IMR-90 (cell line): ENCODE results near the gene BIRC5. TPM values are rescaled to one million over a fixed set of nuclear protein-coding genes. Genes with fewer than 3 reads are reported as not detected.
A peak's percentile ranks its signal among the peaks of the same experiment; 100 is the strongest.

ENCODE experiments used
- ATAC-seq: fragments of 200-7000 bp; cut with Tn5 transposase; 2 replicates; pipeline ENCODE4 v1.9.1; 2020; ENCODE audit warnings: low read depth, mild to moderate bottlenecking, moderate library complexity
- Bru-seq: library from RNA; stranded (reverse); fragments of 400-500 nt; gene quantifications from one replicate; lab custom pipeline; 2021; lab: Mats Ljungman, UMichigan
- BruChase-seq, 2 experiments: library from RNA; stranded (reverse); fragments of 400-500 nt; gene quantifications; one replicate each; lab custom pipeline; 2021; lab: Mats Ljungman, UMichigan
- BruUV-seq: library from RNA; stranded (reverse); fragments of 400-500 nt; replicated peaks from 2 replicates; lab custom pipeline; 2021; lab: Mats Ljungman, UMichigan
- CTCF ChIA-PET: fragments of 300-600 bp; formaldehyde crosslinking; extraction: SDS; loops from one replicate; lab custom pipeline; 2021; ENCODE audit warnings: antibody characterized with exemption; lab: Yijun Ruan, JAX
- POLR2A ChIA-PET: fragments of 300-600 bp; sonication (Branson Sonifier 250); formaldehyde crosslinking; loops from one replicate; lab custom pipeline; 2022; ENCODE audit warnings: antibody characterized with exemption; ENCODE audit not compliant: unreplicated experiment; lab: Charles Lee
- DNase-seq: peaks from one replicate; pipeline ENCODE4 v3.0.0; 2013
- H2AFZ ChIP-seq: replicated peaks from 2 replicates; pipeline ENCODE3; 2013; ENCODE audit warnings: low read length, mild to moderate bottlenecking; ENCODE audit not compliant: poor library complexity
- H2AK5ac ChIP-seq: 2 replicates; pipeline ENCODE4 v1.6.1; 2013; ENCODE audit warnings: low read depth, low read length, inconsistent platforms
- H2AK9ac ChIP-seq: replicated peaks from 2 replicates; pipeline ENCODE3; 2013; ENCODE audit warnings: mild to moderate bottlenecking, low read depth, low read length, moderate library complexity; ENCODE audit not compliant: poor library complexity
- H2BK120ac ChIP-seq: 2 replicates; pipeline ENCODE4 v1.6.1; 2013; ENCODE audit warnings: low read depth, low read length, inconsistent platforms
- H2BK15ac ChIP-seq: 3 replicates; pipeline ENCODE4 v1.6.1; 2013; ENCODE audit warnings: low read depth, low read length, inconsistent platforms
- H2BK20ac ChIP-seq: 2 replicates; pipeline ENCODE4 v1.6.1; 2013; ENCODE audit warnings: low read depth, mild to moderate bottlenecking, inconsistent platforms, low read length, moderate library complexity
- H2BK5ac ChIP-seq: 2 replicates; pipeline ENCODE4 v1.6.1; 2013; ENCODE audit warnings: mild to moderate bottlenecking, low read depth, low read length, inconsistent platforms; ENCODE audit not compliant: poor library complexity, severe bottlenecking
- H3K14ac ChIP-seq: replicated peaks from 2 replicates; pipeline ENCODE4 v1.6.1; 2013; ENCODE audit warnings: low read depth, low read length, inconsistent platforms
- H3K18ac ChIP-seq: 2 replicates; pipeline ENCODE4 v1.6.1; 2013; ENCODE audit warnings: low read depth, low read length, control low read depth
- H3K23ac ChIP-seq: 2 replicates; pipeline ENCODE4 v1.6.1; 2013; ENCODE audit warnings: low read depth, low read length, inconsistent platforms
- H3K27ac ChIP-seq: 2 replicates; pipeline ENCODE4 v1.5.1; 2013; ENCODE audit warnings: mild to moderate bottlenecking, control low read depth, low read length; ENCODE audit not compliant: insufficient read depth
- H3K27me3 ChIP-seq: 2 replicates; pipeline ENCODE4 v1.6.1; 2013; ENCODE audit warnings: low read length; ENCODE audit not compliant: control insufficient read depth, insufficient read depth
- H3K36me3 ChIP-seq: 2 replicates; pipeline ENCODE4 v1.6.1; 2013; ENCODE audit warnings: low read length, mixed read lengths; ENCODE audit not compliant: control insufficient read depth, insufficient read depth
- H3K4ac ChIP-seq: 2 replicates; pipeline ENCODE4 v1.6.1; 2013; ENCODE audit warnings: low read depth, low read length, inconsistent platforms
- H3K4me1 ChIP-seq: 2 replicates; pipeline ENCODE4 v1.6.1; 2013; ENCODE audit warnings: low read length, mixed read lengths; ENCODE audit not compliant: control insufficient read depth, insufficient read depth
- H3K4me2 ChIP-seq: 2 replicates; pipeline ENCODE4 v1.6.1; 2013; ENCODE audit warnings: low read depth, mild to moderate bottlenecking, control low read depth, low read length, moderate library complexity
- H3K4me3 ChIP-seq: 2 replicates; pipeline ENCODE4 v1.5.1; 2013; ENCODE audit warnings: low read depth, mild to moderate bottlenecking, control low read depth, low read length, moderate library complexity; ENCODE audit not compliant: insufficient read depth
- H3K56ac ChIP-seq: 2 replicates; pipeline ENCODE4 v1.6.1; 2013; ENCODE audit warnings: low read length, inconsistent platforms; ENCODE audit not compliant: insufficient read depth; ENCODE audit errors: extremely low read depth
- H3K79me1 ChIP-seq, 2 experiments: 2 replicates each; pipeline ENCODE4 v1.6.1; 2013; ENCODE audit warnings: low read length in 2 of 2, inconsistent platforms in 1 of 2, low read depth in 1 of 2
- H3K9ac ChIP-seq: 2 replicates; pipeline ENCODE4 v1.6.1; 2013; ENCODE audit warnings: low read depth, low read length, control low read depth
- H3K9me1 ChIP-seq: 2 replicates; pipeline ENCODE4 v1.6.1; 2013; ENCODE audit warnings: low read length, inconsistent platforms; ENCODE audit not compliant: insufficient read depth
- H3K9me3 ChIP-seq: 2 replicates; pipeline ENCODE4 v1.6.1; 2013; ENCODE audit warnings: low read length; ENCODE audit not compliant: control insufficient read depth, insufficient read depth
- H4K20me1 ChIP-seq: 2 replicates; pipeline ENCODE4 v1.6.1; 2013; ENCODE audit warnings: low read length, inconsistent platforms; ENCODE audit not compliant: insufficient read depth
- H4K5ac ChIP-seq: 2 replicates; pipeline ENCODE4 v1.6.1; 2013; ENCODE audit warnings: mild to moderate bottlenecking, low read depth, low read length, control low read depth
- H4K8ac ChIP-seq, 2 experiments: 2 replicates each; pipeline ENCODE4 v1.6.1; 2013; ENCODE audit warnings: low read depth in 2 of 2, low read length in 2 of 2, control low read depth in 1 of 2, inconsistent platforms in 1 of 2
- H4K91ac ChIP-seq: 2 replicates; pipeline ENCODE4 v1.6.1; 2013; ENCODE audit warnings: low read depth, low read length, inconsistent platforms; ENCODE audit not compliant: insufficient read depth
- BHLHE40 ChIP-seq: fragments of 150-350 bp; IDR thresholded peaks from 2 replicates; pipeline ENCODE4 v1.6.1; 2016; ENCODE audit warnings: mild to moderate bottlenecking, low read depth, low read length
- CEBPB ChIP-seq: IDR thresholded peaks from 2 replicates; pipeline ENCODE4 v1.6.1; 2012; ENCODE audit warnings: low read depth, low read length, improper control_type of control experiment
- FOS ChIP-seq: fragments of 150-350 bp; IDR thresholded peaks from 2 replicates; pipeline ENCODE4 v1.6.1; 2016; ENCODE audit warnings: low read depth, low read length
- MAFK ChIP-seq: IDR thresholded peaks from 2 replicates; pipeline ENCODE4 v1.6.1; 2012; ENCODE audit warnings: low read depth, low read length, improper control_type of control experiment
- MAZ ChIP-seq: IDR thresholded peaks from 2 replicates; pipeline ENCODE4 v1.6.1; 2012; ENCODE audit warnings: low read depth, mild to moderate bottlenecking, low read length, improper control_type of control experiment, moderate library complexity, borderline replicate concordance
- MXI1 ChIP-seq: IDR thresholded peaks from 2 replicates; pipeline ENCODE4 v1.6.1; 2012; ENCODE audit warnings: low read depth, mild to moderate bottlenecking, low read length, moderate library complexity, borderline replicate concordance
- RCOR1 ChIP-seq: IDR thresholded peaks from 2 replicates; pipeline ENCODE4 v1.6.1; 2012; ENCODE audit warnings: mild to moderate bottlenecking, low read length, improper control_type of control experiment; ENCODE audit not compliant: insufficient replicate concordance
- SMC3 ChIP-seq: fragments of 150-350 bp; IDR thresholded peaks from 2 replicates; pipeline ENCODE4 v1.6.1; 2016; ENCODE audit warnings: low read depth, mild to moderate bottlenecking, antibody characterized with exemption, low read length, moderate library complexity
- WGBS, 2 experiments: methylation state at CpG; one replicate each; pipeline versions ENCODE4 v1.1.5 to v1.1.7; 2013; ENCODE audit warnings: missing lambda C conversion rate in 2 of 2; ENCODE audit not compliant: insufficient read length in 1 of 2; ENCODE audit errors: extremely low coverage in 2 of 2; 5-methylcytosine and 5-hydroxymethylcytosine counted together
- dilution Hi-C: fragments of 300-500 bp; cut with HindIII; formaldehyde crosslinking; loops from one replicate; pipeline ENCODE4 v1.14.3; 2018; ENCODE audit warnings: low sequenced_read_pairs; ENCODE audit not compliant: unreplicated experiment
- in situ Hi-C: fragments of 300-500 bp; cut with MboI; formaldehyde crosslinking; loops from 3 replicates; pipeline ENCODE4 v1.14.3; 2019; ENCODE audit warnings: low sequenced_read_pairs, inconsistent platforms, mixed read lengths
- intact Hi-C: fragments of 100-400 bp; cut with micrococcal nuclease; formaldehyde crosslinking; loops from 2 replicates; pipeline ENCODE4 v1.10.0; 2022
- long read RNA-seq: library from polyadenylated mRNA; unstranded; transcript quantifications from one replicate; pipeline ENCODE4 v2.0.0, GENCODE V29; 2021; ENCODE audit not compliant: unreplicated experiment
- polyA plus RNA-seq, 3 experiments: library from polyadenylated mRNA; depleted of rRNA; stranded (reverse); fragments of >200 nt; gene quantifications; 2 replicates each; pipeline ENCODE4 v1.2.3, GENCODE V29; 2012; ENCODE audit warnings: low replicate concordance in 1 of 3
- total RNA-seq: library from RNA; depleted of rRNA; stranded (reverse); fragments of >200 nt; gene quantifications from 2 replicates; pipeline ENCODE4 v1.2.3, GENCODE V29; 2012; rRNA removed
- TF ChIP-seq, protein P1 (sequence below): conservative IDR thresholded peaks from 2 replicates; pipeline ENCODE4 v1.5.1; 2012; ENCODE audit warnings: mild to moderate bottlenecking, low read depth, low read length, improper control_type of control experiment
- TF ChIP-seq, protein P2 (sequence below): fragments of 150-350 bp; IDR thresholded peaks from 2 replicates; pipeline ENCODE4 v1.6.1; 2016; ENCODE audit warnings: low read depth, mild to moderate bottlenecking, low read length, moderate library complexity, borderline replicate concordance
- TF ChIP-seq, protein P3 (sequence below): fragments of 150-350 bp; IDR thresholded peaks from 2 replicates; pipeline ENCODE4 v1.6.1; 2017; ENCODE audit warnings: mild to moderate bottlenecking, antibody characterized with exemption, low read length, low read depth

Gene BIRC5
- total RNA-seq (52.7 and 53.6 TPM in 2 replicates), polyA plus RNA-seq (2012; rRNA removed) (16.6 and 19.5 TPM in 2 replicates), Bru-seq, nascent RNA (percentile 61 among the genes with signal in this experiment), BruChase-seq, experiment 1, labeled RNA remaining after a 6-hour chase (percentile 72 among the genes with signal in this experiment), BruChase-seq, experiment 2, labeled RNA remaining after a 2-hour chase (percentile 57 among the genes with signal in this experiment)
- 10.6 and 17.7 TPM in 2 replicates for polyA plus RNA-seq (2012; cell fraction: cytosol; rRNA removed)
- polyA plus RNA-seq (2012; cell fraction: nucleus; rRNA removed; ENCODE audit: low replicate concordance), result 5.5 and 7.2 TPM in 2 replicates
- long read RNA-seq, transcript BIRC5-202 (4 exons, 2,630 nt), result major isoform, 27 of 37 reads
- long read RNA-seq, partial matches to known transcripts, result 1 of 37 reads
- long read RNA-seq, other reads (novel, unspliced or antisense), result 2 of 37 reads

DNA sequence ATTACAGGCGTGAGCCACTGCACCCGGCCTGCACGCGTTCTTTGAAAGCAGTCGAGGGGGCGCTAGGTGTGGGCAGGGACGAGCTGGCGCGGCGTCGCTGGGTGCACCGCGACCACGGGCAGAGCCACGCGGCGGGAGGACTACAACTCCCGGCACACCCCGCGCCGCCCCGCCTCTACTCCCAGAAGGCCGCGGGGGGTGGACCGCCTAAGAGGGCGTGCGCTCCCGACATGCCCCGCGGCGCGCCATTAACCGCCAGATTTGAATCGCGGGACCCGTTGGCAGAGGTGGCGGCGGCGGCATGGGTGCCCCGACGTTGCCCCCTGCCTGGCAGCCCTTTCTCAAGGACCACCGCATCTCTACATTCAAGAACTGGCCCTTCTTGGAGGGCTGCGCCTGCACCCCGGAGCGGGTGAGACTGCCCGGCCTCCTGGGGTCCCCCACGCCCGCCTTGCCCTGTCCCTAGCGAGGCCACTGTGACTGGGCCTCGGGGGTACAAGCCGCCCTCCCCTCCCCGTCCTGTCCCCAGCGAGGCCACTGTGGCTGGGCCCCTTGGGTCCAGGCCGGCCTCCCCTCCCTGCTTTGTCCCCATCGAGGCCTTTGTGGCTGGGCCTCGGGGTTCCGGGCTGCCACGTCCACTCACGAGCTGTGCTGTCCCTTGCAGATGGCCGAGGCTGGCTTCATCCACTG is at the start of gene BIRC5:
TSS of gene BIRC5 (plus strand) at position 238 of the 690 bp plus-strand sequence. CDS start at position 302, 64 bp downstream.
- ATAC-seq (peak; percentile 100), DNase-seq (peak; percentile 69)
- H4K5ac ChIP-seq, result no peak within 1 kb of the TSS; the same call in 1 of the 2 replicates
- H3K79me1 ChIP-seq, result peaks cover 6 to 18% of the 10 kb centered on the region in 2 experiments
- H4K20me1 ChIP-seq, result no peaks in the 10 kb centered on the region
- ChIA-PET POLR2A (no interaction called here), CTCF (no interaction called here)
- intact Hi-C loops (no loop called here), dilution Hi-C loops (no loop called here), in situ Hi-C loops (no loop called here)
- H2AK5ac ChIP-seq, result peak within 1 kb of the TSS; percentile 5
- H3K9me1 ChIP-seq, result 0 out of 2 replicates have a peak, but pooled peaks cover 2% of the 10 kb centered on the region
- H2AFZ ChIP-seq, result peak within 1 kb of the TSS; percentile 94
- no peak within 1 kb of the TSS for H3K18ac ChIP-seq
- WGBS, 2 experiments, result 0% methylated on average over 28 of the region's 60 CpGs; no CpG with 5 or more reads in 1 of the 2 experiments
- peak within 1 kb of the TSS; percentile 73; the same call in 1 of the 2 replicates for H3K9ac ChIP-seq
- H2BK15ac ChIP-seq, result no peak within 1 kb of the TSS
- H4K8ac ChIP-seq, result peak within 1 kb of the TSS; percentile 46 to 66; a peak in 3 of 4 replicates
- peak within 1 kb of the TSS; percentile 4; the same call in 1 of the 2 replicates for H3K23ac ChIP-seq
- H4K91ac ChIP-seq, result peak within 1 kb of the TSS; percentile 90
- H3K56ac ChIP-seq, result peak within 1 kb of the TSS; percentile 48
- H3K4me3 ChIP-seq, result peak within 1 kb of the TSS; percentile 89
- BruUV-seq, result TSS peak; percentile 64
- no peak within 1 kb of the TSS for H2BK120ac ChIP-seq
- H3K27ac ChIP-seq, result peak within 1 kb of the TSS; percentile 60; the same call in 1 of the 2 replicates
- H3K4me1 ChIP-seq, result 0 out of 2 replicates have a peak, but pooled peaks cover 1% of the 10 kb centered on the region
- peak within 1 kb of the TSS; percentile 44 for H3K4ac ChIP-seq
- H3K36me3 ChIP-seq, result no peaks in the 10 kb centered on the region; the same call in 1 of the 2 replicates
- no peak for TF ChIP-seq FOS
- TF ChIP-seq, protein P1, sequence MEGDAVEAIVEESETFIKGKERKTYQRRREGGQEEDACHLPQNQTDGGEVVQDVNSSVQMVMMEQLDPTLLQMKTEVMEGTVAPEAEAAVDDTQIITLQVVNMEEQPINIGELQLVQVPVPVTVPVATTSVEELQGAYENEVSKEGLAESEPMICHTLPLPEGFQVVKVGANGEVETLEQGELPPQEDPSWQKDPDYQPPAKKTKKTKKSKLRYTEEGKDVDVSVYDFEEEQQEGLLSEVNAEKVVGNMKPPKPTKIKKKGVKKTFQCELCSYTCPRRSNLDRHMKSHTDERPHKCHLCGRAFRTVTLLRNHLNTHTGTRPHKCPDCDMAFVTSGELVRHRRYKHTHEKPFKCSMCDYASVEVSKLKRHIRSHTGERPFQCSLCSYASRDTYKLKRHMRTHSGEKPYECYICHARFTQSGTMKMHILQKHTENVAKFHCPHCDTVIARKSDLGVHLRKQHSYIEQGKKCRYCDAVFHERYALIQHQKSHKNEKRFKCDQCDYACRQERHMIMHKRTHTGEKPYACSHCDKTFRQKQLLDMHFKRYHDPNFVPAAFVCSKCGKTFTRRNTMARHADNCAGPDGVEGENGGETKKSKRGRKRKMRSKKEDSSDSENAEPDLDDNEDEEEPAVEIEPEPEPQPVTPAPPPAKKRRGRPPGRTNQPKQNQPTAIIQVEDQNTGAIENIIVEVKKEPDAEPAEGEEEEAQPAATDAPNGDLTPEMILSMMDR, result no peak
- peak; percentile 100 for TF ChIP-seq MXI1
- TF ChIP-seq CEBPB, result no peak
- TF ChIP-seq, protein P2, sequence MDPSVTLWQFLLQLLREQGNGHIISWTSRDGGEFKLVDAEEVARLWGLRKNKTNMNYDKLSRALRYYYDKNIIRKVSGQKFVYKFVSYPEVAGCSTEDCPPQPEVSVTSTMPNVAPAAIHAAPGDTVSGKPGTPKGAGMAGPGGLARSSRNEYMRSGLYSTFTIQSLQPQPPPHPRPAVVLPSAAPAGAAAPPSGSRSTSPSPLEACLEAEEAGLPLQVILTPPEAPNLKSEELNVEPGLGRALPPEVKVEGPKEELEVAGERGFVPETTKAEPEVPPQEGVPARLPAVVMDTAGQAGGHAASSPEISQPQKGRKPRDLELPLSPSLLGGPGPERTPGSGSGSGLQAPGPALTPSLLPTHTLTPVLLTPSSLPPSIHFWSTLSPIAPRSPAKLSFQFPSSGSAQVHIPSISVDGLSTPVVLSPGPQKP, result no peak
- TF ChIP-seq MAZ, result peak; percentile 79; the same call in 1 of the 2 replicates
- TF ChIP-seq, protein P3, sequence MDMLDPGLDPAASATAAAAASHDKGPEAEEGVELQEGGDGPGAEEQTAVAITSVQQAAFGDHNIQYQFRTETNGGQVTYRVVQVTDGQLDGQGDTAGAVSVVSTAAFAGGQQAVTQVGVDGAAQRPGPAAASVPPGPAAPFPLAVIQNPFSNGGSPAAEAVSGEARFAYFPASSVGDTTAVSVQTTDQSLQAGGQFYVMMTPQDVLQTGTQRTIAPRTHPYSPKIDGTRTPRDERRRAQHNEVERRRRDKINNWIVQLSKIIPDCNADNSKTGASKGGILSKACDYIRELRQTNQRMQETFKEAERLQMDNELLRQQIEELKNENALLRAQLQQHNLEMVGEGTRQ, result no peak
- no peak for TF ChIP-seq RCOR1
- TF ChIP-seq SMC3, result no peak
- no peak for TF ChIP-seq BHLHE40
- no peak for TF ChIP-seq MAFK
- peak within 1 kb of the TSS; percentile 67 for H3K14ac ChIP-seq
- H3K27me3 ChIP-seq, result no peaks in the 10 kb centered on the region; the same call in 1 of the 2 replicates
- peak within 1 kb of the TSS; percentile 83 for H2AK9ac ChIP-seq
- H2BK20ac ChIP-seq, result no peak within 1 kb of the TSS
- peak within 1 kb of the TSS; percentile 96 for H3K4me2 ChIP-seq
- H2BK5ac ChIP-seq, result peak within 1 kb of the TSS; percentile 69
- H3K9me3 ChIP-seq, result no peaks in the 10 kb centered on the region
